GM12878 (cell line): ENCODE measurements around the gene PERM1. TPM values are rescaled to one million over a fixed set of nuclear protein-coding genes. Genes with fewer than 3 reads are reported as not detected.

Experiments used
- ATAC-seq: fragments of 200-7000 bp; cut with Tn5 transposase; 3 replicates; pipeline ENCODE4 v1.9.1; 2020; ENCODE audit warnings: mild to moderate bottlenecking, moderate library complexity
- BruUV-seq: library from RNA; stranded (reverse); fragments of 400-500 nt; replicated peaks from 2 replicates; lab custom pipeline; 2021; lab: Mats Ljungman, UMichigan
- CTCF ChIA-PET: fragments of 300-600 bp; sonication (Branson Sonifier 250); formaldehyde crosslinking; extraction: SDS; loops from one replicate; lab custom pipeline; 2021; ENCODE audit warnings: inconsistent platforms; lab: Yijun Ruan, JAX
- POLR2A ChIA-PET: fragments of 350-600 bp; formaldehyde crosslinking; extraction: SDS; loops from one replicate; lab custom pipeline; 2021; ENCODE audit warnings: inconsistent platforms; lab: Charles Lee
- RAD21 ChIA-PET: fragments of 300-600 bp; sonication (Branson Sonifier 250); formaldehyde crosslinking; loops from one replicate; lab custom pipeline; 2023; ENCODE audit warnings: antibody characterized with exemption; ENCODE audit not compliant: unreplicated experiment; lab: Charles Lee
- SMC1A ChIA-PET: fragments of 300-600 bp; sonication (Branson Sonifier 250); formaldehyde crosslinking; loops from one replicate; lab custom pipeline; 2023; ENCODE audit not compliant: unreplicated experiment, uncharacterized antibody; lab: Charles Lee
- DNase-seq: peaks from one replicate; pipeline ENCODE4 v3.0.0-alpha.2; 2011; ENCODE audit warnings: low read depth, low spot score
- FAIRE-seq: peaks from 3 replicates; lab custom pipeline; 2011; peaks lifted over from hg19 to GRCh38; lab: Jason Lieb, UNC
- H2AFZ ChIP-seq: 2 replicates; pipeline ENCODE4 v1.6.0; 2011; ENCODE audit warnings: low read depth, low read length, control low read depth; ENCODE audit not compliant: control insufficient read depth
- H3K27ac ChIP-seq: 2 replicates; pipeline ENCODE4 v1.5.1; 2011; ENCODE audit warnings: control low read depth; ENCODE audit not compliant: control insufficient read depth, insufficient read depth
- H3K27me3 ChIP-seq, 2 experiments: replicated peaks in 1 of 2; 2 replicates each; pipeline versions ENCODE4 v1.6.0 to v1.6.1; 2011; ENCODE audit warnings: low read length in 1 of 2; ENCODE audit not compliant: control insufficient read depth in 2 of 2, insufficient read depth in 2 of 2
- H3K36me3 ChIP-seq, 2 experiments: 2 replicates each; pipeline ENCODE4 v1.5.1; 2011; ENCODE audit warnings: low read length in 1 of 2; ENCODE audit not compliant: control insufficient read depth in 2 of 2, insufficient read depth in 2 of 2
- H3K4me1 ChIP-seq: 2 replicates; pipeline ENCODE4 v1.6.1; 2011; ENCODE audit warnings: mild to moderate bottlenecking, low read length, moderate library complexity, mixed read lengths; ENCODE audit not compliant: control insufficient read depth, insufficient read depth
- H3K4me2 ChIP-seq: 2 replicates; pipeline ENCODE4 v1.6.0; 2011; ENCODE audit warnings: control low read depth; ENCODE audit not compliant: control insufficient read depth, insufficient read depth
- H3K4me3 ChIP-seq: fragments of 200-600 bp; sonication (generic); 2 replicates; pipeline ENCODE4 v1.5.1; 2016
- H3K79me2 ChIP-seq: 2 replicates; pipeline ENCODE4 v1.6.0; 2011; ENCODE audit warnings: low read length; ENCODE audit not compliant: control insufficient read depth, insufficient read depth
- H3K9ac ChIP-seq: 2 replicates; pipeline ENCODE4 v1.8.0; 2011; ENCODE audit warnings: low read length, control low read depth, mixed read lengths; ENCODE audit not compliant: control insufficient read depth, insufficient read depth
- H3K9me3 ChIP-seq: replicated peaks from 3 replicates; pipeline ENCODE4 v1.5.1; 2011; ENCODE audit warnings: mild to moderate bottlenecking, low read length; ENCODE audit not compliant: control insufficient read depth, insufficient read depth
- H4K20me1 ChIP-seq: 2 replicates; pipeline ENCODE4 v1.6.0; 2011; ENCODE audit not compliant: control insufficient read depth, insufficient read depth
- CEBPZ ChIP-seq: fragments of 150-350 bp; IDR thresholded peaks from 2 replicates; pipeline ENCODE4 v1.6.1; 2016; ENCODE audit warnings: low read depth, low read length
- EED ChIP-seq: sonication (generic); IDR thresholded peaks from 2 replicates; pipeline ENCODE4 v1.6.1; 2016; ENCODE audit warnings: antibody characterized with exemption, low read depth
- FOXM1 ChIP-seq: IDR thresholded peaks from 2 replicates; pipeline ENCODE4 v1.6.1; 2012; ENCODE audit warnings: low read depth, mild to moderate bottlenecking, inconsistent platforms, low read length, moderate library complexity
- KDM1A ChIP-seq: fragments of 200-600 bp; sonication (generic); IDR thresholded peaks from 2 replicates; pipeline ENCODE4 v1.6.1; 2016; ENCODE audit warnings: borderline replicate concordance
- PBX3 ChIP-seq: IDR thresholded peaks from 2 replicates; pipeline ENCODE4 v1.6.1; 2011; ENCODE audit warnings: mild to moderate bottlenecking, low read depth, low read length, moderate library complexity; ENCODE audit not compliant: insufficient replicate concordance
- POLR2A ChIP-seq: IDR thresholded peaks from 2 replicates; pipeline ENCODE4 v1.6.1; 2011; ENCODE audit warnings: low read depth, mild to moderate bottlenecking, low read length
- RB1 ChIP-seq: fragments of 450-650 bp; formaldehyde crosslinking; IDR thresholded peaks from 2 replicates; pipeline ENCODE4 v1.6.1; 2017; ENCODE audit warnings: mild to moderate bottlenecking, borderline replicate concordance
- ZNF622 ChIP-seq: fragments of 450-650 bp; IDR thresholded peaks from 2 replicates; pipeline ENCODE4 v1.6.1; 2017; ENCODE audit warnings: mild to moderate bottlenecking, inconsistent platforms
- WGBS: methylation state at CpG from one replicate; pipeline ENCODE4 v1.1.6; 2016; ENCODE audit warnings: low lambda C conversion rate; ENCODE audit not compliant: insufficient replicate concordance, insufficient coverage; ENCODE audit errors: missing lambda C conversion rate; 5-methylcytosine and 5-hydroxymethylcytosine counted together
- in situ Hi-C: fragments of 300-500 bp; cut with MboI; formaldehyde crosslinking; loops from 9 replicates; pipeline ENCODE4 v1.14.3; 2018; ENCODE audit warnings: mixed read lengths
- intact Hi-C: fragments of 100-400 bp; cut with micrococcal nuclease; formaldehyde crosslinking; loops from one replicate; pipeline ENCODE4 v1.14.2; 2022; ENCODE audit not compliant: unreplicated experiment
- polyA plus RNA-seq, 11 experiments: library from polyadenylated mRNA; depleted of rRNA in 4 of 11; unstranded in 6 of 11; stranded (reverse) in 5 of 11; fragments of >200 nt; fragmentation: Nextera tagmentation in 4 of 11; fragmentation: Illumina TruSeq in 1 of 11; extraction: Ambion mirVana in 4 of 11; extraction: Trizol in 1 of 11; gene quantifications; 1 replicate in 1 of 11; 2 replicates in 10 of 11; pipeline versions ENCODE4 v1.2.1 to v1.2.3, GENCODE V29; 2011 to 2016; ENCODE audit warnings: inconsistent platforms in 2 of 11, missing spikeins in 2 of 11, low read depth in 1 of 11
- total RNA-seq, 4 experiments: library from RNA; depleted of rRNA in 3 of 4; stranded (reverse); fragments of >200 nt in 3 of 4; fragmentation: Illumina TruSeq in 1 of 4; extraction: Trizol in 1 of 4; gene quantifications; 2 replicates each; pipeline versions ENCODE4 v1.2.1 to v1.2.3, GENCODE V29; 2013 to 2021

Gene PERM1
- total and polyA plus RNA-seq, 10 of the 15 experiments (the other 5 are each of a cell fraction or from before 2014, with no cell fraction given) = not detected

GRCh38 chr1:939511-940106, 42.3 kb downstream of the PERM1 start:
- TF ChIP-seq CEBPZ = no peak
- no peak for TF ChIP-seq PBX3
- TF ChIP-seq KDM1A = no peak
- no peak for TF ChIP-seq POLR2A
- TF ChIP-seq EED = no peak
- TF ChIP-seq ZNF622 = no peak
- no peak for TF ChIP-seq FOXM1
- no peak for TF ChIP-seq RB1
- no peaks in the 10 kb centered on the region for H4K20me1 ChIP-seq
- BruUV-seq = no TSS peak
- H3K4me2 ChIP-seq = peak overlapping the region; percentile 9; the same call in 1 of the 2 replicates
- SMC1A ChIA-PET = no interaction called here
- CTCF ChIA-PET = interaction anchor here (0.6 to 1.6 kb wide), 4 partner anchors 19 to 75 kb away, joined by 3 to 5 read pairs (median 4); partner anchors contain the start of gene NOC2L
- FAIRE-seq (no peak), ATAC-seq (no peak), DNase-seq (no peak)
- H3K36me3 ChIP-seq = peaks cover 0 to 1% of the 10 kb centered on the region in 2 experiments; a peak in 1 of 4 replicates
- H3K9ac ChIP-seq = no peak overlapping the region
- no peaks in the 10 kb centered on the region for H3K9me3 ChIP-seq
- peaks cover 8% of the 10 kb centered on the region in 2 experiments for H3K27me3 ChIP-seq
- no peak overlapping the region for H2AFZ ChIP-seq
- H3K27ac ChIP-seq = no peak overlapping the region
- RAD21 ChIA-PET = interaction anchor here (1.0 to 4.1 kb wide), 2 partner anchors 27 to 34 kb away, joined by 4 to 20 read pairs; partner anchors contain the start of gene PLEKHN1
- in situ Hi-C loops = loop anchor here (10.0 kb wide), 1 partner anchor 65 kb away; no protein-coding TSS in a partner anchor
- 5% methylated on average over 15 of the region's 21 CpGs for whole genome bisulfite sequencing
- no peak overlapping the region for H3K4me3 ChIP-seq
- POLR2A ChIA-PET = no interaction called here
- peaks cover 7% of the 10 kb centered on the region; the same call in 1 of the 2 replicates for H3K4me1 ChIP-seq
- no peaks in the 10 kb centered on the region for H3K79me2 ChIP-seq
- intact Hi-C loops = loop anchor here (5.0 kb wide), 1 partner anchor 32 kb away; no protein-coding TSS in a partner anchor
